ENCODE results near the gene MED10. TPM values are rescaled to one million over a fixed set of nuclear protein-coding genes. Genes with fewer than 3 reads are reported as not detected.

MED10 gene
- total RNA-seq, 1 donor from 2014 or later: 29.4 TPM

DNA sequence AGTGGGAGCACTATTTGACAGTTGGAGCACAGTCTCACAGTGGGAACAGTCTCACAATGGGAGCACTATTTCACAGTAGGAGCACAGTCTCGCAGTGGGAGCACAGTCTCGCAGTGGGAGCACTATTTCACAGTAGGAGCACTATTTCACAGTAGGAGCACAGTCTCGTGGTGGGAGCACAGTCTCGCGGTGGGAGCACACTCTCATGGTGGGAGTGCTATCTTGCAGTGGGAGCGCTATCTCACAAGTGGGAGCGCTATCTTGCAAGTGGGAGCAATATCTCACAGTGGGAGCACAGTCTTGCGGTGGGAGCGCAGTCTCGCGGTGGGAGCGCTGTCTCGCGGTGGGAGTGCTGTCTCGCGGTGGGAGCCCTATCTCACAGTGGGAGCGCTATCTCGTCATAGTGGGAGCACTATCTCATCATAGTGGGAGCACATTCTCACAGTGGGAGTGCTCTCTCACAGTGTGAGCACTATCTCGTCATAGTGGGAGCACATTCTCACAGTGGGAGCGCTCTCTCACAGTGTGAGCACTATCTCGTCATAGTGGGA, 56.1 kb downstream of the MED10 start:
- H3K27ac Mint-ChIP-seq (ENCODE audit: unreplicated experiment): no peak overlapping the region
- H3K4me1 Mint-ChIP-seq: no peaks in the 10 kb centered on the region
- TF ChIP-seq, protein P1, sequence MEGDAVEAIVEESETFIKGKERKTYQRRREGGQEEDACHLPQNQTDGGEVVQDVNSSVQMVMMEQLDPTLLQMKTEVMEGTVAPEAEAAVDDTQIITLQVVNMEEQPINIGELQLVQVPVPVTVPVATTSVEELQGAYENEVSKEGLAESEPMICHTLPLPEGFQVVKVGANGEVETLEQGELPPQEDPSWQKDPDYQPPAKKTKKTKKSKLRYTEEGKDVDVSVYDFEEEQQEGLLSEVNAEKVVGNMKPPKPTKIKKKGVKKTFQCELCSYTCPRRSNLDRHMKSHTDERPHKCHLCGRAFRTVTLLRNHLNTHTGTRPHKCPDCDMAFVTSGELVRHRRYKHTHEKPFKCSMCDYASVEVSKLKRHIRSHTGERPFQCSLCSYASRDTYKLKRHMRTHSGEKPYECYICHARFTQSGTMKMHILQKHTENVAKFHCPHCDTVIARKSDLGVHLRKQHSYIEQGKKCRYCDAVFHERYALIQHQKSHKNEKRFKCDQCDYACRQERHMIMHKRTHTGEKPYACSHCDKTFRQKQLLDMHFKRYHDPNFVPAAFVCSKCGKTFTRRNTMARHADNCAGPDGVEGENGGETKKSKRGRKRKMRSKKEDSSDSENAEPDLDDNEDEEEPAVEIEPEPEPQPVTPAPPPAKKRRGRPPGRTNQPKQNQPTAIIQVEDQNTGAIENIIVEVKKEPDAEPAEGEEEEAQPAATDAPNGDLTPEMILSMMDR (conservative IDR thresholded peaks at IDR 0.05): no peak
- peaks cover 3% of the 10 kb centered on the region for H3K9me3 Mint-ChIP-seq
- DNase-seq (ENCODE audit: low read depth, low spot score): no peak
- no peak overlapping the region for H3K4me3 Mint-ChIP-seq
- H3K36me3 Mint-ChIP-seq (ENCODE audit: low read depth): no peaks in the 10 kb centered on the region
- H3K27me3 Mint-ChIP-seq (ENCODE audit: low read depth): peaks cover 75% of the 10 kb centered on the region

Other genes starting within 250 kb of the MED10 start
- 2.7 TPM in 2 replicates for gene UBE2QL1, start 70.3 kb upstream of the MED10 start, total RNA-seq